ENCODE data around the gene NOXO1.

The NOXO1 gene, protein sequence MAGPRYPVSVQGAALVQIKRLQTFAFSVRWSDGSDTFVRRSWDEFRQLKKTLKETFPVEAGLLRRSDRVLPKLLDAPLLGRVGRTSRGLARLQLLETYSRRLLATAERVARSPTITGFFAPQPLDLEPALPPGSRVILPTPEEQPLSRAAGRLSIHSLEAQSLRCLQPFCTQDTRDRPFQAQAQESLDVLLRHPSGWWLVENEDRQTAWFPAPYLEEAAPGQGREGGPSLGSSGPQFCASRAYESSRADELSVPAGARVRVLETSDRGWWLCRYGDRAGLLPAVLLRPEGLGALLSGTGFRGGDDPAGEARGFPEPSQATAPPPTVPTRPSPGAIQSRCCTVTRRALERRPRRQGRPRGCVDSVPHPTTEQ

DNA sequence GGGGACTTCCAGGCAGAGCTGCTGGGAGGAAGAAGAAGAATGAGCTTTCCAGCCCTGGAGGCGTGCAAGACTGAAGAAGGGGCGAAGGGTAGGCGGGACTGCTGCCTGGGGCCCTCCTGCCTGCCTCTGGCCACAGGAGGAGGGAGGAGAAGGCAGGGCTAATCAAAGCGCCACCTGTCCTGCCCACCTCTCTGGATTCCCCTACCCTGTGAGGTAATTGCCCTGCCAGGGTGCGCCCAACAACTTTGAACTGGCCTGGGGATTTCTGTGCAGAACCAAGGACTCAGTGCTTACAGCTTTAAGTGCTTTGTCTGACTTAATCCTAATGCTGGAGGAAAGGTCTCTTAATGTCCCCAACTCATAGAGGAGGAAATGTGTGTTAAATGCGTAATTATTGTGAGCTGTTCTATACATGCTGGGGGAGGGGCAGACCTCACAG lies at the start of gene NOXO1:
TSS of gene NOXO1 (minus strand) at position 72 of the 439 bp plus-strand sequence. CDS start 290 bp downstream, outside the sequence.
- no peak for DNase-seq (ENCODE audit: low read depth in 2 of 2)

DNA sequence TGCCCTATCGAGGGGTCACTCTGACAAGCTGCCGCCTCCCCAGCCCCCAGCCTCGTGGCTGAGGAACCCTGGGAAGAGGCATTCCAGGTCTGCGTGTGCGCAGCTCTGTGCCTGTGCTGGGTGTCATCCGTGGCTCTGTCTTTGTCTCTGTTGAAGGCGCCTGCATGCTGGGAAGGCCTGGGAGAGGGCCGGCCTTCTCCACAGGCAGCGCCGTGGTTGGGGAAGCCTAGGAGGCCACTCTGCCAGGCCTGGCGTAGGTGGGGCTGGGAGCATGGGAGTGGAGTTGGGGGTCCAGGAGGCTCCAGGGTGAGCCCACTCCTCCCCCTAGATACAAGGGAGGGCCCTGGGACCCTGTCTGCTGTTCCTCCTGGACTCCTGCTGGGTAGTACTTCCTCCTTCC lies 48.8 kb upstream of the NOXO1 start:
- no peak for DNase-seq (ENCODE audit: low read depth in 2 of 2)

DNA sequence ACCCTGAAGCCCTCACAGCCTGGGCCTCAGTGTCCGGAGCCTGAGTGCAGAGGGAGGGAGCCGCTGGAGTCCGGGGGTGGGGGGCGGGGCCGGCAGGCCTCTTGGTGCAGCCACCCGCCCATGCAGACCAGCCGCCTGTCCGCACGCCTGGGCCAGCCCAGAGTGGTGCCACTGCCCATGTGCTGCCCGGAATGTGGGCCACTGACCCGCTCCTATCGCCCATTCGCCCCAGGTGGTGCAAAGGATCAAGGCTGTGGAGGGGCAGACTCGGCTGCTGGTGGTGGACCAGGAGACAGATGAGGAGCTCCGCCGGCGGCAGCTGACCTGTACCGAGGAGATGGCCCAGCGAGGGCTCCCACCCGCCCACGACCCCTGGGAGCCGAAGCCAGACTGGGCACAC lies 48.1 kb upstream of the NOXO1 start:
- DNase-seq (ENCODE audit: low read depth in 2 of 2) = no peak

DNA sequence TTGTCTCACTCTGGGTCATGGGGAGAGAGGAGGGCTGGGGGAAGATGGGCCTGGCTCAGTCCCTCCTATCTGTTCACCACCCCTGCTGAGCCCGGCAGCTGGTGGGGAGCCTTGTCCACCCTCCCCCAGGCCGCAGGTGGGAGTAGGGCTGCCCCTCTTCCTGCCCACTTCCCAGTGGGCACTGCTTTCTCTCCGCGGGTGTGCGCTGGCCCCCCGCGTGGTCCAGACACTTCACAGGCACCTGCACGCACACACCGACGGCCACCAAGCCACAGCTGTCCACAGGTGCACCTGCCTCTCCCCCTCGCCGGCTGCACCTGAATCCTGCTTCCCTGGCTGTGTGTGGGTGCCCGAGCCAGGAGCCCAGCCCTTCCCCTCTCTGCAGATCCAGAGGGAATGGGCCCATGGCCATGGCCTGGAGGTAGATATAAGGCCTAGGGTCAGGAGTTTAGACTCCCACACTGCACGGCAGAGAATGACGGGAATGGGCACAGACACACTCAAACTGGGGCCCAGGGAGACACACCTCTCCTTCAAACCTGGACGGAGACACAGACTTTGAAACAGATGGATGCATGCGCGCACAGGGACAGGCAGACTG lies 47.5 kb upstream of the NOXO1 start:
- DNase-seq (ENCODE audit: low read depth in 2 of 2) = no peak

DNA sequence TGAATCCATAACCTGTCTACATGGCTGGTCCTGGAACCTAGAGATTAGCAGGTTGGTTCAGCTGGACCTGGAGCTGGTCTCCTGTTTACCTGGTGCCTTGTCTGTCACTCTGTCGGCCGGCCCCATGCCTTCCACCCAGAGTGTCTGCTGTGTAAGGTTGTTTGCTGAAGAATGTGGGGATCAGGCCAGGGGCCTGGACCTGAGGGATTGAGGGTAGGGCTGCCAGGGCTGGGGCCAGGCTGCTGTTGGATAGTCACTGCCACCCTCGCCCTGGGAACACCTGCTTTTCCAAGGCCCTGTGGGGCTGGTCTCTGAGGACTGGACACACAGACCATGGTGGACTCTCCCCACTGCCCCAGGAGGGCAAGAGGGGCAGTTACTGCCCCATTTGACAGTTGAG lies 46.9 kb upstream of the NOXO1 start:
- no peak for DNase-seq (ENCODE audit: low read depth in 2 of 2)

DNA sequence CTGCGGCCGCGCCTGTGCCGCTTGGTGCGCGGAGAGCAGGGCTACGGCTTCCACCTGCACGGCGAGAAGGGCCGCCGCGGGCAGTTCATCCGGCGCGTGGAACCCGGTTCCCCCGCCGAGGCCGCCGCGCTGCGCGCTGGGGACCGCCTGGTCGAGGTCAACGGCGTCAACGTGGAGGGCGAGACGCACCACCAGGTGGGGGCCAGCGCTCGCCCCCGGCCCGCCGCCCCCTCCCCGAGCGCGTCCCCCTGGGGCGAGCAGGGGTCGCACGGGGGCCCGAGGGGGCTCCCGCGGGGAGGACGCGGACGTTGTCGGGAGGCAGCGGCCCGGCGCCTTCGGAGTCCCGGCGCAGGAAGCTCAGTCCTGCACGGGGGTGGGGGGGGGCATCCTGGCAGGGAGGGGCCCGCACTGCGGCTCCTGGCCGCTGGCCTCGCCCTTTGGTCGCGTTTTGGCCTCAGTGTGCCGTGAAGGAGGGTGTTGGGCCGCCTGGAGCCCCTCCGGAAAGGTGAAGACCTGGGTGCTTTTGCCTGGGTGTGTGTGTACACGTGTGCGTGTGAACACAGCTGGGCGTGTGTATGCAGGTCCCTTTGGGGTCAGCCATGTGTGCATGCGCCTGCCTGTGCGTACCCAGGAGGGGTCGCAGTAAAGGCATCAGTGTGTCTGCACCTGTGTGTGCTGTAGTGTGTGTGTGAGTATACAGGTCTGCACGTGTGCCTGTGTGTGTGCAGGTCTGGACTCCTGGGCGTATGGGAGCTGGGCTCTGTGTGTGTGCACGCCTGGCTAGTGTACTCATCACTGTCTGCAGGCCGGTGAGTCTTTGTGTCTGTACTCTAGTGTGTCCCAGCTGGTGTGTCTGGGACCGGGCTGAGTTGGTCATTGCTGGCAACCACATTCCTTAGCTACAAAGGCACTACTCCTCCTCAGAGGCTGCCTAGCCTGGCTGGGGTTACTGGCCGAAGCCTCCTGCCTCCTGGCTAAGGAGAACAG lies 46.0 kb upstream of the NOXO1 start:
- no peak for DNase-seq (ENCODE audit: low read depth in 2 of 2)

DNA sequence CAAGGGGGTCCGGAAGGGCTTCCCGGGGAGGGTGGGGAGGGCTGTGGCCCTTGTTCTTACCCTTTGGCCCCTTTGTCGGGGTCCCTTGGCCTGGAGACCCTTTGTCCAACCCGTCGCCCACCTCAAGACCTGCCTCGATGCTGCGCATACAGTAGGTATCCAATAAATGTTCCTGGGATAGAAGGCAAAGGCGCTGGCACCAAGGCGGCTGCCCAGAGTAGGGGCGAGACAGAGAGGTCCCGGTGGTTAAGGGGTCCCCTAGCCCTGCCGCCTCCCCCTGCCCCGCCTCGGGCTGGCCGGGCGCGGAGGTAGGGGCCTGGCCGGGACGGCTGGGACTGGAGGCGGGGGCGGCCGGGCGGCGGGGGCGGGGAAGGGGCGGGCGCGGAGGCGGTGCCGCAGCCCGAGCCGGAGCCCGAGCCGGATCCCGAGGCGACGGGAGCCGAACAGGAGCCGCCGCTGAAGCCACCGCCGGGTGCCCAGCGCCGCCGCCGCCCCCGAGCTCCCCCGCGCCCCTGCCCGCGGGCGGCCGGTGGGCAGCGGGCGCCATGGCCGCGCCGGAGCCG lies 45.3 kb upstream of the NOXO1 start, which contains the start of gene NHERF2:
TSS of gene NHERF2 (plus strand) at position 442 of the 563 bp plus-strand sequence. CDS start at position 546, 104 bp downstream.
- no peak for DNase-seq (ENCODE audit: low read depth in 2 of 2)

DNA sequence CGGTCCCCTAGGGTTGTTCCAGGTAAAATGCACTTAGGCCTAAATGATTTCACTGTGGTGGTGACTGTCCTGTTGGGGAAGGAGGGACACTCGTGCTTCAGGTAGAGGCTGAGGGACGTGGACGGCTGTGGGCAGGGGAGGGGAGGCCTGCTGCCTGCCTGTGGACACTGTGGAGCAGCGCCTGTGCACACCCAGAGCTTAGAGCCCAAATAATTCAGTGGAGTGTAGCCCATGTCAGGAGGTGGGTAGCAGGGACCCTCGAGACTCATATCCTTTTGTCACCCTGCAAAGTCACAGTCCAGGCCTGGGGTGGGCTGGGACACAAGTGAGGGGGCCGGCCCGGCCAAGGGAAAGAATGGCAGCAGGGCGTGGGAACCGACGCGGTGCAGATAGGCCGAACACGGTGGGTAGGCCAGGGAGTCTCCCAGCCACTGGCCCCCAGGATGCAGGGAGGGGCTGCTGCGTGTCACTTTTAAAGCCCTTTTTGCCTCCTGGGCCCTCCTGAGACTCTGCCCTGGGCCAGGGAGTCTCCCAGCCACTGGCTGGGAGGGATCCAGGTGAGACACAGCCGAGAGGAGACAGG lies 44.7 kb upstream of the NOXO1 start:
- DNase-seq (ENCODE audit: low read depth in 2 of 2) = no peak

DNA sequence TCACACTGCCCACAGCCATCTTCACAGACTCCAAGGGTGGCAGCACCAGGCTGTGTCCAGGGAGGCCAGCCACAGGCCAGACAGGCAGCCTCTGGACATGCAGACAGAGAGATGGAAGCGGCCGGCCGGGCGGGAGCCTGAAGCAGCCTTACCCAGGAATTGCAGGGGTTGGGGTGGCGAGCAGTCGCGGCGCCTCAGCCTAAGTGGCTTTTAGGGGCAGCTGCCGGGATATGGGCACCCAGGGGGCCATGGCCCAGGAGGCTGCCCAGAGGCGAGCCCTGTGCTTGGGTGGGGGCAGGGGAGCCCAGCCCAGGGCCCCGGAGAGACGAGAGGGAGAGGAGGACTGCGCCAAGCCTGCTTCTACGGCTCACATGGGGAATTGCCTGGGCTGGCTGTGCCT lies 44.0 kb upstream of the NOXO1 start:
- DNase-seq (ENCODE audit: low read depth in 2 of 2) = no peak

DNA sequence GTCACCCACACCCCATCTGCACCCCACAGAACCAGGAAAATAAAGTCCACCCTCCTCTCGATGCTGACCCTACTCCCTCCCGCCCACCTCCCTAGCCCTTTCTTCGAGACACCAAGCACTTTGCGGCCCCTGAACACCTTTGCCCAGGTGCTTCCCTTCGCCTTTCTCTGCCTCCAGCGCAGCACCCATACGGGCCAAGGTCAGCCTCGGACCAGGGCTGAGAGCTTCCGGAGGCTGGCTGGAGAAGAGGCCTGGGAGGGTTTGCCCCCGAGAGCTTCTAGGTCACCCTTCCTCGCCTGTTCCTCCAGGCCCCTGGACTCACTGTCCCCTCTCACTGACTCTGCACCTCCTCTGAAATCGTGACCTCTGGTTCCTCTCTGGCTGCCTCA lies 42.8 kb upstream of the NOXO1 start:
- DNase-seq (ENCODE audit: low read depth in 2 of 2) = no peak

DNA sequence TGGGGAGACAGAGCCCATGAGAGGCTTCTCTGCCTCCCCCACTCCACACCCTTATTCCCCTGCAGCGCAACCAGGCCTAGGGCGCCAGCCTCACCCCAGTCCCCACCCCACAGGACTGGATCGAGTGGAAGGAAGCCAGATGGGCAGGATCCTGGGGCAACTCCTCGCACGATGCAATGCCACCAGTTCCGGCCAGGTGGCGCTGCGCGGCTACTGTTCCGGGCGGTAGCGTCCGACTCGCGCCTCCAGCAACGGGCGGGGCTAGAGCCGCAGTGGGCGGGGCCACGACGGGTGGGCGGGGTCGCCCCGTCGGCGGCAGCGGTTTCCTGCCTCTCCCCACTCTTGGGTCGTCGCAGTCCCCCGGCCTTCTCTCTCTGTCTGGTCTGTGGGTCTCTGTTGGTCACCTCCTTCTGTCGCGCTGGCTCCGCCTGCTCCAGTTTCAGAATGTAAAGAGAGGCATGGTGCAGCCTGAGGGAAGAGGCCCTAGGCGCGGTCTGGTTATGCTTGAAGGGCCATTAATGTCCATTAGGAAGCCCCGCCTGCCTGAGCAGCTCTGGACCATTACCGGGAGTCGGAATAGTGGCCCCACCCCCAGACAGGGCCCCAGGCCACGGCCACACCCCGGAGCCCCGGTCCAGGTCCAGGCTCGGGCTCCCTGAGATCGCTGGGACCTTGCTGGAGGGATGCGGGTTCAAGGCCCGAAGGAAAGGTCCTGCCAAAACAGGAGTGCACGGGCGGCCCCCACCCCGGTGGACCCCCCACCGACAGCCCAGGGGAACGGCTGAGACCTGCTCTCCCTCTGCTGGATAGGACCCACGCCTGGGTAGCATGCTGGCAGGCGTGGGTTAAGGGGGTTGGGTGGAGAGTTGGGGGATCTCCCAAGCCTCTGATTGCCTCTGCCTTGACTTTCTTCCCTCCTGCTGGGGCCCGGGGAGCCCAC lies 42.1 kb upstream of the NOXO1 start:
- peak; percentile 85 to 88 for DNase-seq (ENCODE audit: low read depth in 2 of 2)

DNA sequence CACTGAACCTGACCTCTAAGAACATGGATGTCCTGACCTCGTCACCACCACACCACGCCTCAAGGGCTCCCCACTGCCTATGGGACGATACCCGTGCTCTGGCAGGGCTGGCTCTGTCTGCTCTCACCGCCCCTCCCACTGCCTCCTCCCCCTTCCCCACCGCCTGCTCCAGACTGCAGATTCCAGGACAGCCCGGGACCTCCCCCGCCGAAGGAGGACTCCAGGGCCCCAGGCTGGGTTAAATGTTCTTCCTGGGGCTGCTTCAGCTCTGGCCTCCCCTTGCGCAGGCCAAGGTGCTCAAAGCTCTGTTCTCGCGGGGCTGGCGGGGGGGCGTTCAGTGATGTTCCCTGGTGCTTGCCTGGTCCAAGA lies 41.4 kb upstream of the NOXO1 start:
- no peak for DNase-seq (ENCODE audit: low read depth in 2 of 2)

DNA sequence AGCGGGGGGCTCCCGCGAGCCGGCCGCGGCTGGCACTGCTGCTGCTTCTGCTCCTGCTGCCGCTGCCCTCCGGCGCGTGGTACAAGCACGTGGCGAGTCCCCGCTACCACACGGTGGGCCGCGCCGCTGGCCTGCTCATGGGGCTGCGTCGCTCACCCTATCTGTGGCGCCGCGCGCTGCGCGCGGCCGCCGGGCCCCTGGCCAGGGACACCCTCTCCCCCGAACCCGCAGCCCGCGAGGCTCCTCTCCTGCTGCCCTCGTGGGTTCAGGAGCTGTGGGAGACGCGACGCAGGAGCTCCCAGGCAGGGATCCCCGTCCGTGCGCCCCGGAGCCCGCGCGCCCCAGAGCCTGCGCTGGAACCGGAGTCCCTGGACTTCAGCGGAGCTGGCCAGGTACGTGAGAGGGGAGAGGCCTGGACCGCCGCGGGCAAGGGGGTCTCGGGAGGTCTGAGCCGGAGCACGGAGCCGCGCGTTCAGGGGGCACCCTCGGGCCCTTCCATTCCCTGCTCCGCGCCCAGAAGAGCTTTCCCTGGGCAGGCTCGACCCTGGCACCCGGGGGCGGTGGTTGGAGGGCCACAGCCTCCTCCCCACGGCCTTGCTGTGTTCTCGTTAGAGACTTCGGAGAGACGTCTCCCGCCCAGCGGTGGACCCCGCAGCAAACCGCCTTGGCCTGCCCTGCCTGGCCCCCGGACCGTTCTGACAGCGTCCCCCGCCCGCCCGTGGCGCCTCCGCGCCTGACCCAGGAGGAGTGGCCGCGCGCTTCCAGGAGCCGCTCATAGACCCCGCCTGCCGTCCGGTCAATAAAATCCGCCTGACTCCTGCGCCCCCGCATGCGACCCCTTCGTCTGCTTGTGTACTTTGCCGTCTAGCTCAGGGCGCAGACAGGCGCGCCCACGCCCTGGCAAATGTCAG lies 38.9 kb upstream of the NOXO1 start:
- DNase-seq (ENCODE audit: low read depth in 2 of 2) = no peak

DNA sequence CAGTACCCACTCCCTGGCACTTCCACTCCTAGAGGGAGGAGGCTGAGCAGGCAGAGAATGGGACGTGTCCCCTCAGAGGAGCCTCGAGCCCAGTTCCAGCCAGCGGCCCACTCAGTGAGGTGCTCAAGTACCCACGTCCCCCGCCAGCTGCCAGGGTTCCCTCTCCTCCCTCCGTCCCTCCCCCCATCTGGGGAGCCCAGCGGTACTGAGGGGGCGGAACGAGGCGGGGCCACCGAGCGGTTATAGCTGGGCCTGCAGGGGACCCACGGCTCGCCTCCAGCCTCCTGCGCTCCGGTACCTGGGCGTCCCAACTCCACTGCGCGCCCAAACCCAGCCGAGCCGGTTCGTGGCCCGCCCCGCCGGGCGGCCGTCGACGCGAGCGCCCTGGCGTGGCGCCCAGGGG lies 38.2 kb upstream of the NOXO1 start, which contains the start of gene NPW:
TSS of gene NPW (plus strand) at position 268 of the 403 bp plus-strand sequence.
- no peak for DNase-seq (ENCODE audit: low read depth in 2 of 2)

DNA sequence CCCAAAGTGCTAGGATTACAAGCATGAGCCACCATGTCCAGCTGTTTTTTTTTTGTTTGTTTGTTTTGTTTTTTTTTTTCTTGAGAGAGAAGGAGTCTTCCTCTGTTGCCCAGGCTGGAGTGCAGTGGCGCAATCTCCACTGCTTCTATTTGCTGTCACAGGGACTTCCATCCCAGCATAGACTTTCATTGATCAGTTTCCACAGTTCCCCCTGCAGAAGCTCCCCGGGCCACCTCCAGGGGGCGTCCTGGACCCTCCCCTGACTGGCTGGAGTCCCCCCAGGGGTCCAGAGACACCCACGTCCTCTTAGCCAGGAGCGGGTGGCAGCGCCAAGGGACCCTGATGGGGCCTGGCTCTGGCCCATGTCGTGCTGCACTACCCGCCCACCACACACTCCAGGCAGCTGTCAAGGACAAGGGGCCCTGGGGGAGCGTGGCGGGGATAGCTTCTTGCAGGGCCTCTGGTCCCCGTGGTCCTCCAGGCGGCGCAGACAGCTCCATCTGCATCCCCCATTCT lies 35.2 kb upstream of the NOXO1 start:
- no peak for DNase-seq (ENCODE audit: low read depth in 2 of 2)

DNA sequence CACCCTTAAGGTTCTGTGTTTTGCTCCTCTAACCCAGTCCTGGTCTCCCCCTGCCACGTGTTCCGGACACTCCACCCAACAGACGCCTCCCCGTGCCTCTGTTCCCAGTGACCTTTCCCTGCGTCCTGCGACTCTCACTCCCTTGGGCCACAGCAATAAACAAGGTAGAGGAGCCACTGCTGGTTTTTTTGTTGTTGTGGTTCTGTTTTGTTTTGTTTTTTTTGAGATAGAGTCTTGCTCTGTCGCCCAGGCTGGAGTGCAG lies 34.6 kb upstream of the NOXO1 start:
- DNase-seq (ENCODE audit: low read depth in 2 of 2) = no peak

DNA sequence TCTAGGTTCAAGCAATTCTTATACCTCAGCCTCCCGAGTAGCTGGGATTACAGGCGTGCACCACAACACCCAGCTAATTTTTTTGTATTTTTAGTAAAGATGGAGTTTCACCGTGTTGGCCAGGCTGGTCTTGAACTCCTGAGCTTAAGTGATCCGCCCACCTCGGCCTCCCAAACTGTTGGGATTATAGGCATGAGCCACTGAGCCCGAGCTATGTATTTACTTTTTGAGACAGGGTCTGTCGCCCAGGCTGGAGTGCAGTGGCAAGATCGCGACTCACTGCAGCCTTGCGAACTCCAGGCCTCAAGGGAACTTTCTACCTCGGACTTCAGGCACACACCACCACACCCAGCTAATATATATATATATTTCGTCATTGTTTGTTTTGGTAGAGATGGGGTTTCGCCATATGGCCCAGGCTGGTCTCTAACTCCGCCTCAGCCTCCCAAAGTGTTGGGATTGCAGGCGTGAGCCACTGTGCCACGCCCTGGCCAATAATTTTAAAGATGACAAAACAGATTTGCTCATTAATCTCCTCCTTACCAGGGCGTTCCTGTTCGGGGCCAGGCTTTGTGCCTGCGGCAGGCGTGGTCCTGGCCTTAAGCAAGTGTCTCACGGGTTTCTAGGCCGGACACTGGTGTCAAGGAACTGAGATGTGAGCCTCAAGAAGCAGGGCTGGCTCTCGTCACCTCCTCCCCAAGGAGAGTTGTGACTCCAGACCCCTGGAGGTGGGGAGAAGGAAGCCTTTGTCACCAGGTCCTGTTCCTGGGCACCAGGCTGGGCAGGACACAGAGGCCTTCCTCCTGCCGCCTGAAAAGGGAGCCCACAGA lies 34.1 kb upstream of the NOXO1 start:
- no peak for DNase-seq (ENCODE audit: low read depth in 2 of 2)

DNA sequence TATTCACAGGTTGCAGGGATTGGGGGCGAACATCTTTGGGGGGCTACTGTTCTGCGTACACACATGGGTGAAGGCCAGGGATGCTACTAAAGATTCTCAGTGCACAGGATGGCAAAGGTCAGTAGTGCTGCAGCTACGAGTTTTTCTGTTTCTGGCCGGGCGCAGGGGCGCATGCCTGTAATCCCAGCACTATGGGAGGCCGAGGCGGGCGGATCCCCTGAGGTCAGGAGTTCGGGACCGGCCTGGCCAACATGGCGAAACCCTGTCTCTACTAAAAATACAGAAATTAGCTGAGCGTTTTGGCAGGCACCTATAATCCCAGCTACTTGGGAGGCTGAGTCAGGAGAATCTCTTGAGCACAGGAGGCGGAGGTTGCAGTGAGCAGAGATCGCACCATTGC lies 32.3 kb upstream of the NOXO1 start:
- no peak for DNase-seq (ENCODE audit: low read depth in 2 of 2)

Data from stimulated activated CD8-positive, alpha-beta memory T cell treated with anti-CD3 and anti-CD28 coated beads, Interleukin-7, amount 100 ng/mL, for 4 hours (primary cell).